B cell (primary cell): Measurements from ENCODE around the gene CDC37L1. TPM values are rescaled to one million over a fixed set of nuclear protein-coding genes. Genes with fewer than 3 reads are reported as not detected.
A peak's percentile ranks its signal among the peaks of the same experiment; 100 is the strongest.

Experiments
- ATAC-seq: fragments of 200-7000 bp; cut with Tn5 transposase; one replicate; pipeline ENCODE4 v1.10.0; 2021; ENCODE audit warnings: low read depth, mild to moderate bottlenecking, moderate number of reproducible peaks, moderate library complexity
- CTCF ChIA-PET: fragments of 350-600 bp; sonication (Branson Sonifier 250); formaldehyde crosslinking; loops from one replicate; lab custom pipeline; 2021; ENCODE audit warnings: antibody characterized with exemption, inconsistent platforms; lab: Charles Lee
- POLR2A ChIA-PET: fragments of 350-600 bp; sonication (Branson Sonifier 250); formaldehyde crosslinking; loops from one replicate; lab custom pipeline; 2021; ENCODE audit warnings: antibody characterized with exemption; lab: Charles Lee
- DNase-seq: peaks from one replicate; pipeline ENCODE4 v3.0.0; 2013
- H2AFZ ChIP-seq: 2 replicates; pipeline ENCODE4 v1.6.1; 2012; ENCODE audit warnings: mild to moderate bottlenecking, low read depth, low read length; ENCODE audit not compliant: insufficient read depth, poor library complexity, severe bottlenecking
- H3K27ac ChIP-seq, 2 donors: 1 replicate in 1 of 2; 2 replicates in 1 of 2; pipeline ENCODE4 v1.5.1; 2012 to 2013; ENCODE audit warnings: low read length in 2 of 2, mild to moderate bottlenecking in 2 of 2, moderate library complexity in 1 of 2
- H3K27me3 ChIP-seq, 4 experiments: fragments of 200-600 bp in 1 of 4; sonication (generic) in 1 of 4; replicated peaks in 1 of 4; 1 replicate in 2 of 4; 2 replicates in 2 of 4; pipeline versions ENCODE4 v1.6.1 to v1.7.0; 2013 to 2016; ENCODE audit warnings: low read length in 3 of 4, mild to moderate bottlenecking in 2 of 4, mixed read lengths in 1 of 4, moderate library complexity in 1 of 4; ENCODE audit not compliant: insufficient read depth in 4 of 4, control insufficient read depth in 3 of 4; ENCODE audit errors: control extremely low read depth in 1 of 4
- H3K36me3 ChIP-seq, 2 experiments: replicated peaks in 1 of 2; 1 replicate in 1 of 2; 2 replicates in 1 of 2; pipeline versions ENCODE4 v1.6.1 to v1.7.1; 2013; ENCODE audit warnings: low read length in 1 of 2; ENCODE audit not compliant: insufficient read depth in 2 of 2, control insufficient read depth in 1 of 2; ENCODE audit errors: control extremely low read depth in 1 of 2, extremely low read depth in 1 of 2
- H3K4me1 ChIP-seq, 2 donors: fragments of 200-600 bp in 1 of 2; sonication (generic) in 1 of 2; 1 replicate in 1 of 2; 2 replicates in 1 of 2; pipeline versions ENCODE4 v1.5.1 to v1.6.1; 2013 to 2017; ENCODE audit warnings: low read length in 2 of 2; ENCODE audit not compliant: control insufficient read depth in 2 of 2, insufficient read depth in 2 of 2
- H3K4me2 ChIP-seq: replicated peaks from 2 replicates; pipeline ENCODE3; 2012; ENCODE audit warnings: mild to moderate bottlenecking, low read depth, low read length; ENCODE audit not compliant: poor library complexity, severe bottlenecking
- H3K4me3 ChIP-seq, 5 experiments: fragments of 200-600 bp in 1 of 5; sonication (generic) in 1 of 5; 1 replicate in 3 of 5; 2 replicates in 2 of 5; pipeline versions ENCODE4 v1.5.1 to v1.7.0; 2011 to 2016; ENCODE audit warnings: low read length in 4 of 5, mild to moderate bottlenecking in 4 of 5, low read depth in 2 of 5, control low read depth in 1 of 5, moderate library complexity in 1 of 5; ENCODE audit not compliant: insufficient read depth in 1 of 5; ENCODE audit errors: control extremely low read depth in 1 of 5, extremely low read depth in 1 of 5
- H3K79me2 ChIP-seq: fragments of 200-600 bp; sonication (generic); one replicate; pipeline ENCODE4 v1.6.0; 2016; ENCODE audit warnings: low read length; ENCODE audit not compliant: control insufficient read depth, insufficient read depth
- H3K9ac ChIP-seq: fragments of 200-600 bp; sonication (generic); 2 replicates; pipeline ENCODE4 v1.6.1; 2017; ENCODE audit warnings: mild to moderate bottlenecking, low read length, moderate library complexity
- H3K9me3 ChIP-seq, 3 donors: one replicate each; pipeline versions ENCODE4 v1.6.1 to v1.7.1; 2013; ENCODE audit warnings: low read length in 2 of 3; ENCODE audit not compliant: control insufficient read depth in 2 of 3, insufficient read depth in 1 of 3; ENCODE audit errors: control extremely low read depth in 1 of 3
- H4K20me1 ChIP-seq: 2 replicates; pipeline ENCODE4 v1.6.0; 2012; ENCODE audit warnings: mild to moderate bottlenecking, low read length; ENCODE audit not compliant: insufficient read depth, control insufficient read depth, poor library complexity, severe bottlenecking
- H3K27ac Mint-ChIP-seq: one replicate; pipeline ENCODE4 v1.8.0; 2021; ENCODE audit warnings: mixed read lengths
- H3K27me3 Mint-ChIP-seq: one replicate; pipeline ENCODE4 v1.8.0; 2021; ENCODE audit warnings: mixed read lengths
- H3K4me1 Mint-ChIP-seq: one replicate; pipeline ENCODE4 v1.8.0; 2021; ENCODE audit warnings: mixed read lengths
- H3K4me3 Mint-ChIP-seq: one replicate; pipeline ENCODE4 v1.8.0; 2021; ENCODE audit warnings: mixed read lengths
- H3K9me3 Mint-ChIP-seq: one replicate; pipeline ENCODE4 v1.8.0; 2022; ENCODE audit warnings: mixed read lengths; ENCODE audit not compliant: insufficient read depth
- EZH2 ChIP-seq: IDR thresholded peaks from 2 replicates; pipeline ENCODE4 v1.6.1; 2012; ENCODE audit warnings: borderline replicate concordance, low read depth, mild to moderate bottlenecking, moderate library complexity, low read length; ENCODE audit not compliant: insufficient read depth, poor library complexity, severe bottlenecking
- WGBS: methylation state at CpG from one replicate; pipeline ENCODE4 v1.1.5; 2013; ENCODE audit warnings: missing lambda C conversion rate; ENCODE audit not compliant: insufficient coverage; 5-methylcytosine and 5-hydroxymethylcytosine counted together
- intact Hi-C: fragments of 100-400 bp; cut with micrococcal nuclease; formaldehyde crosslinking; loops from one replicate; pipeline ENCODE4 v1.10.0; 2022
- polyA plus RNA-seq: library from polyadenylated mRNA; depleted of rRNA; stranded (reverse); fragments of >200 nt; gene quantifications from 2 replicates; pipeline ENCODE4 v1.2.3, GENCODE V29; 2012
- total RNA-seq, 2 donors: library from RNA; stranded (reverse); fragments of 120-200 nt in 1 of 2; gene quantifications; 1 replicate in 1 of 2; 2 replicates in 1 of 2; pipeline versions ENCODE4 v1.2.3 to v1.2.4, GENCODE V29; 2013 to 2022
- TF ChIP-seq, protein P1 (sequence below): fragments of 200-600 bp; IDR thresholded peaks from one replicate; pipeline ENCODE4 v1.8.0; 2022; ENCODE audit warnings: antibody characterized with exemption, mild to moderate bottlenecking

CDC37L1 gene
- total and polyA plus RNA-seq, 2 donors (not counting 1 experiment from before 2014, with no cell fraction given) = 3.0 to 16.0 TPM

DNA sequence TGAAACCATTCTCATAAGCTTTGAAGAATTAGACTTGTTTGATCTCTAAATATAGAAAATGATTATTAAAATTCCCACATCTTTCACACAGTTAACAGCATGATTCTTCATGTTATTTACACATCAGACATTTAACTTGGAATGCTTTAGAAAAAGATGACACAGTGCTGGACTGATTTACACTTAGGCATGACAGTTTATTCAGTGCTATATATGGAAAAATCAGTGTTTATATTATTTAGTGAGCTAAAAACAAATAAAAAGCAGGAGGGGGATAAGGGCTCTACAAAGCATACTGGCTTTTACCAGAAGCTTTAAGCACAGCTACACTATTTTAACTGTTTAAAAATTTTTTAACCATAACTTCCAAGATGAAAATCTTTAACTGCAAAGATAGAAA is 30.0 kb downstream of the CDC37L1 start:
- Histone ChIP-seq H3K4me1 (no peaks in the 10 kb centered on the region), H3K9ac (no peak overlapping the region), H3K79me2 (no peaks in the 10 kb centered on the region), H3K36me3 (peaks cover 8 to 14% of the 10 kb centered on the region in 2 experiments), H3K4me3 (no peak overlapping the region), H4K20me1 (no peaks in the 10 kb centered on the region), H3K27ac (no peak overlapping the region), H2AFZ (no peak overlapping the region), H3K27me3 (no peaks in the 10 kb centered on the region), H3K9me3 (no peaks in the 10 kb centered on the region), H3K4me2 (no peak overlapping the region)
- Mint-ChIP-seq H3K27me3 (no peaks in the 10 kb centered on the region), H3K9me3 (no peaks in the 10 kb centered on the region), H3K27ac (no peak overlapping the region), H3K4me3 (no peak overlapping the region), H3K4me1 (no peaks in the 10 kb centered on the region)
- intact Hi-C loops = no loop called here
- DNase-seq (no peak), ATAC-seq (no peak)
- TF ChIP-seq, protein P1, sequence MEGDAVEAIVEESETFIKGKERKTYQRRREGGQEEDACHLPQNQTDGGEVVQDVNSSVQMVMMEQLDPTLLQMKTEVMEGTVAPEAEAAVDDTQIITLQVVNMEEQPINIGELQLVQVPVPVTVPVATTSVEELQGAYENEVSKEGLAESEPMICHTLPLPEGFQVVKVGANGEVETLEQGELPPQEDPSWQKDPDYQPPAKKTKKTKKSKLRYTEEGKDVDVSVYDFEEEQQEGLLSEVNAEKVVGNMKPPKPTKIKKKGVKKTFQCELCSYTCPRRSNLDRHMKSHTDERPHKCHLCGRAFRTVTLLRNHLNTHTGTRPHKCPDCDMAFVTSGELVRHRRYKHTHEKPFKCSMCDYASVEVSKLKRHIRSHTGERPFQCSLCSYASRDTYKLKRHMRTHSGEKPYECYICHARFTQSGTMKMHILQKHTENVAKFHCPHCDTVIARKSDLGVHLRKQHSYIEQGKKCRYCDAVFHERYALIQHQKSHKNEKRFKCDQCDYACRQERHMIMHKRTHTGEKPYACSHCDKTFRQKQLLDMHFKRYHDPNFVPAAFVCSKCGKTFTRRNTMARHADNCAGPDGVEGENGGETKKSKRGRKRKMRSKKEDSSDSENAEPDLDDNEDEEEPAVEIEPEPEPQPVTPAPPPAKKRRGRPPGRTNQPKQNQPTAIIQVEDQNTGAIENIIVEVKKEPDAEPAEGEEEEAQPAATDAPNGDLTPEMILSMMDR = no peak
- TF ChIP-seq EZH2 = no peak
- POLR2A ChIA-PET = no interaction called here
- CTCF ChIA-PET = interaction anchor here (0.8 kb wide), 1 partner anchor 12 kb away, joined by 3 read pairs; no protein-coding TSS in a partner anchor

DNA sequence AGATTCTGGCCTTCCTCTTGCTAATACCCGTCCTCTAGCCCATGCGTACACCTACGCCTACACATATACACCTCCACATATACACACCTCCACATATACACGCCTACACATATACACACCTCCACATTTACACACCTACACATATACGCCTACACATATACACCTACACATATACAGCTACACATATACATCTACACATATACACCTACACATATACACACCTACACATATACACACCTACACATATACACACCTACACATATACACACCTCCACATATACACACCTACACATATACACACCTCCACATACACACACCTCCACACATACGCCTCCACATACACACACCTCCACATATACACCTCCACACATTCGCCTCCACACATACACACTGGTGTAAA is 34.5 kb downstream of the CDC37L1 start:
- ChIA-PET POLR2A (no interaction called here), CTCF (no interaction called here)
- H3K9me3 ChIP-seq = no peaks in the 10 kb centered on the region
- no peak overlapping the region for H3K4me2 ChIP-seq
- ATAC-seq = no peak
- no peaks in the 10 kb centered on the region for H4K20me1 ChIP-seq
- H3K4me3 ChIP-seq = no peak overlapping the region
- no peaks in the 10 kb centered on the region for H3K27me3 ChIP-seq
- 80% methylated on average over 6 of the region's 7 CpGs for WGBS
- H3K4me1 ChIP-seq = no peaks in the 10 kb centered on the region
- TF ChIP-seq EZH2 = no peak
- TF ChIP-seq, protein P1 = no peak
- H3K9me3 Mint-ChIP-seq = no peaks in the 10 kb centered on the region
- peak; percentile 25 for DNase-seq
- H3K79me2 ChIP-seq = peaks cover 2% of the 10 kb centered on the region
- intact Hi-C loops = no loop called here
- peak overlapping the region in 1 of 2 donors; percentile 42 for H3K27ac ChIP-seq
- no peaks in the 10 kb centered on the region for H3K27me3 Mint-ChIP-seq
- H3K36me3 ChIP-seq = peaks cover 6 to 41% of the 10 kb centered on the region in 2 experiments
- no peak overlapping the region for H2AFZ ChIP-seq
- H3K4me1 Mint-ChIP-seq = no peaks in the 10 kb centered on the region
- peak overlapping the region; percentile 0 for H3K27ac Mint-ChIP-seq
- H3K9ac ChIP-seq = no peak overlapping the region
- no peak overlapping the region for H3K4me3 Mint-ChIP-seq
